HCT116 (cell line): Measurements from ENCODE around the gene HAUS6. TPM values are rescaled to one million over a fixed set of nuclear protein-coding genes. Genes with fewer than 3 reads are reported as not detected.

Experiments
- ATAC-seq: fragments of 200-7000 bp; cut with Tn5 transposase; 2 replicates; pipeline ENCODE4 v1.9.1; 2020; ENCODE audit warnings: mild to moderate bottlenecking, moderate library complexity
- BruUV-seq: library from RNA; stranded (reverse); fragments of 400-500 nt; replicated peaks from 2 replicates; lab custom pipeline; 2021; lab: Mats Ljungman, UMichigan
- CTCF ChIA-PET: fragments of 300-600 bp; sonication (Branson Sonifier 250); formaldehyde crosslinking; loops from one replicate; lab custom pipeline; 2021; ENCODE audit warnings: antibody characterized with exemption; lab: Charles Lee
- POLR2A ChIA-PET: fragments of 300-600, 350-600 bp; sonication (Branson Sonifier 250); formaldehyde crosslinking; loops from one replicate; lab custom pipeline; 2021; ENCODE audit warnings: antibody characterized with exemption; lab: Charles Lee
- RAD21 ChIA-PET, 2 experiments: fragments of 300-600 bp; sonication (Branson Sonifier 250); formaldehyde crosslinking; loops; one replicate each; lab custom pipeline; 2023; ENCODE audit warnings: low total read pairs in 2 of 2; ENCODE audit not compliant: uncharacterized antibody in 2 of 2, unreplicated experiment in 2 of 2, low non-redundant PET in 1 of 2; lab: Charles Lee
- DNase-seq: peaks from one replicate; pipeline ENCODE4 v3.0.0-alpha.2; 2010; ENCODE audit warnings: low read depth, low spot score
- H2AFZ ChIP-seq: fragments of 200-600 bp; shearing (Covaris generic), sonication (generic); 2 replicates; pipeline ENCODE4 v1.6.1; 2017; ENCODE audit warnings: low read depth, mixed run types, mixed read lengths, antibody characterized with exemption, low read length; ENCODE audit not compliant: poor library complexity, severe bottlenecking
- H3K27ac ChIP-seq: 2 replicates; pipeline ENCODE4 v1.5.1; 2012; ENCODE audit warnings: low read depth, low read length
- H3K27me3 ChIP-seq: fragments of 200-600 bp; sonication (generic); 2 replicates; pipeline ENCODE4 v1.6.1; 2016; ENCODE audit warnings: mixed run types, low read length, mixed read lengths; ENCODE audit not compliant: insufficient read depth
- H3K36me3 ChIP-seq, 2 experiments: fragments of 200-500 bp in 1 of 2; fragments of 200-600 bp in 1 of 2; sonication (Bioruptor generic) in 1 of 2; sonication (generic) in 1 of 2; 2 replicates each; pipeline versions ENCODE4 v1.5.1 to v1.6.1; 2014 to 2016; ENCODE audit warnings: low read length in 2 of 2, inconsistent platforms in 1 of 2, mixed read lengths in 1 of 2, mixed run types in 1 of 2; ENCODE audit not compliant: insufficient read depth in 2 of 2, control insufficient read depth in 1 of 2
- H3K4me1 ChIP-seq, 2 experiments: fragments of 200-600 bp in 1 of 2; sonication (generic) in 1 of 2; 2 replicates each; pipeline versions ENCODE4 v1.5.1 to v1.6.1; 2012 to 2017; ENCODE audit warnings: low read length in 2 of 2, inconsistent platforms in 1 of 2, mild to moderate bottlenecking in 1 of 2, mixed read lengths in 1 of 2, mixed run types in 1 of 2, moderate library complexity in 1 of 2; ENCODE audit not compliant: insufficient read depth in 2 of 2, control insufficient read depth in 1 of 2
- H3K4me2 ChIP-seq: fragments of 200-600 bp; sonication (generic); 2 replicates; pipeline ENCODE4 v1.6.1; 2017; ENCODE audit warnings: mixed run types, low read length, mixed read lengths
- H3K4me3 ChIP-seq, 2 experiments: fragments of 200-600 bp in 1 of 2; sonication (generic) in 1 of 2; replicated peaks in 1 of 2; 2 replicates each; pipeline ENCODE4 v1.5.1; 2011 to 2016; ENCODE audit warnings: low read length in 2 of 2, control low read depth in 1 of 2, low read depth in 1 of 2, mild to moderate bottlenecking in 1 of 2, mixed read lengths in 1 of 2, mixed run types in 1 of 2
- H3K79me2 ChIP-seq: fragments of 200-600 bp; sonication (generic); 2 replicates; pipeline ENCODE4 v1.6.1; 2017; ENCODE audit warnings: mild to moderate bottlenecking, mixed run types, low read length, moderate library complexity, mixed read lengths; ENCODE audit not compliant: insufficient read depth
- H3K9ac ChIP-seq: fragments of 200-600 bp; sonication (generic); 2 replicates; pipeline ENCODE4 v1.6.1; 2016; ENCODE audit warnings: low read length, mixed read lengths
- H3K9me2 ChIP-seq: fragments of 200-600 bp; sonication (generic), shearing (Covaris generic); 2 replicates; pipeline ENCODE4 v1.6.1; 2017; ENCODE audit warnings: mixed run types, mild to moderate bottlenecking, moderate library complexity; ENCODE audit not compliant: insufficient read depth
- H3K9me3 ChIP-seq, 2 experiments: fragments of 200-500 bp in 1 of 2; fragments of 200-600 bp in 1 of 2; sonication (Bioruptor generic) in 1 of 2; sonication (generic) in 1 of 2; 2 replicates each; pipeline ENCODE4 v1.6.1; 2014 to 2017; ENCODE audit warnings: low read length in 2 of 2, mixed read lengths in 2 of 2, inconsistent platforms in 1 of 2, low read depth in 1 of 2, mild to moderate bottlenecking in 1 of 2, mixed run types in 1 of 2, moderate library complexity in 1 of 2; ENCODE audit not compliant: control insufficient read depth in 1 of 2, insufficient read depth in 1 of 2
- H4K20me1 ChIP-seq: fragments of 200-600 bp; sonication (generic), shearing (Covaris generic); 2 replicates; pipeline ENCODE4 v1.6.1; 2017; ENCODE audit warnings: mixed run types, mild to moderate bottlenecking, moderate library complexity; ENCODE audit not compliant: insufficient read depth
- ATF3 ChIP-seq: IDR thresholded peaks from 2 replicates; pipeline ENCODE4 v1.6.1; 2012
- CBX3 ChIP-seq: IDR thresholded peaks from 2 replicates; pipeline ENCODE4 v1.6.1; 2012; ENCODE audit warnings: low read depth
- CTCF ChIP-seq, 3 experiments: fragments of 200-600 bp in 1 of 3; sonication (generic) in 1 of 3; IDR thresholded peaks in 2 of 3; conservative IDR thresholded peaks in 1 of 3; 2 replicates each; pipeline ENCODE4 v1.5.1; 2012 to 2017; ENCODE audit warnings: low read depth in 2 of 3, low read length in 2 of 3, antibody characterized with exemption in 1 of 3, borderline replicate concordance in 1 of 3, control low read depth in 1 of 3, mild to moderate bottlenecking in 1 of 3, mixed read lengths in 1 of 3, mixed run types in 1 of 3, moderate library complexity in 1 of 3; ENCODE audit not compliant: insufficient read depth in 1 of 3
- EGR1 ChIP-seq: IDR thresholded peaks from 2 replicates; pipeline ENCODE4 v1.6.1; 2012; ENCODE audit warnings: low read depth
- EZH2 ChIP-seq: fragments of 200-600 bp; sonication (generic); IDR thresholded peaks from 2 replicates; pipeline ENCODE4 v1.6.1; 2017; ENCODE audit warnings: antibody characterized with exemption, mixed run types
- EZH2phosphoT487 ChIP-seq: fragments of 200-600 bp; IDR thresholded peaks from 2 replicates; pipeline ENCODE4 v1.6.1; 2018; ENCODE audit warnings: antibody characterized with exemption, borderline replicate concordance
- FOSL1 ChIP-seq: IDR thresholded peaks from 2 replicates; pipeline ENCODE4 v1.6.1; 2012; ENCODE audit warnings: low read depth
- POLR2A ChIP-seq: IDR thresholded peaks from 2 replicates; pipeline ENCODE4 v1.7.0; 2011; ENCODE audit warnings: borderline replicate concordance; ENCODE audit not compliant: insufficient read depth, insufficient read length; ENCODE audit errors: extremely low read depth
- REST ChIP-seq: IDR thresholded peaks from 2 replicates; pipeline ENCODE4 v1.6.1; 2012; ENCODE audit warnings: low read depth
- SIN3A ChIP-seq: IDR thresholded peaks from 2 replicates; pipeline ENCODE4 v1.6.1; 2012; ENCODE audit warnings: low read depth
- SP1 ChIP-seq: IDR thresholded peaks from 2 replicates; pipeline ENCODE4 v1.6.1; 2012; ENCODE audit warnings: low read depth
- SRF ChIP-seq: IDR thresholded peaks from 2 replicates; pipeline ENCODE4 v1.6.1; 2012; ENCODE audit warnings: low read depth
- YY1 ChIP-seq: IDR thresholded peaks from 2 replicates; pipeline ENCODE4 v1.6.1; 2011; ENCODE audit warnings: low read length, low read depth, moderate library complexity, mild to moderate bottlenecking; ENCODE audit not compliant: insufficient replicate concordance; ENCODE audit errors: extremely low read depth
- ZBTB33 ChIP-seq: IDR thresholded peaks from 2 replicates; pipeline ENCODE4 v1.6.1; 2011; ENCODE audit warnings: mild to moderate bottlenecking, low read length, moderate library complexity; ENCODE audit not compliant: insufficient replicate concordance; ENCODE audit errors: extremely low read depth
- ZFX ChIP-seq: fragments of 450-650 bp; IDR thresholded peaks from 2 replicates; pipeline ENCODE4 v1.6.1; 2017
- intact Hi-C: fragments of 100-400 bp; cut with micrococcal nuclease; formaldehyde crosslinking; loops from 2 replicates; pipeline ENCODE4 v1.10.0; 2022
- total RNA-seq: library from RNA; stranded (reverse); gene quantifications from one replicate; pipeline ENCODE4 v1.2.1, GENCODE V29; 2021; ENCODE audit not compliant: unreplicated experiment

Gene HAUS6
- total RNA-seq, 1 experiment from 2014 or later: 28.8 TPM

GRCh38 chr9:19049917-19050636 is 52.6 kb downstream of the HAUS6 start:
- Histone ChIP-seq H3K4me2 (peak overlapping the region; percentile 93), H3K27me3 (no peaks in the 10 kb centered on the region), H3K9me2 (no peaks in the 10 kb centered on the region), H3K27ac (peak overlapping the region; percentile 60), H3K9me3 (no peaks in the 10 kb centered on the region), H3K9ac (peak overlapping the region; percentile 71), H4K20me1 (no peaks in the 10 kb centered on the region), H3K4me3 (peak overlapping the region; percentile 71 to 88), H3K79me2 (peaks cover 14% of the 10 kb centered on the region), H2AFZ (no peak overlapping the region), H3K4me1 (peaks cover 6 to 21% of the 10 kb centered on the region in 2 experiments; a peak in 3 of 4 replicates), H3K36me3 (no peaks in the 10 kb centered on the region)
- TF ChIP-seq CBX3 (no peak), ATF3 (no peak), YY1 (no peak), SP1 (no peak), SIN3A (no peak), EGR1 (no peak), EZH2 (no peak), POLR2A (no peak), REST (no peak), EZH2phosphoT487 (no peak), FOSL1 (no peak), SRF (no peak), CTCF (IDR thresholded peaks at IDR 0.05 in 2 of 3, conservative IDR thresholded peaks at IDR 0.05 in 1 of 3; ENCODE audit: borderline replicate concordance in 1 of 3, insufficient read depth in 1 of 3, low read depth in 2 of 3, low read length in 2 of 3) (no peak), ZFX (no peak), ZBTB33 (no peak)
- intact Hi-C loops: loop anchor here (1.0 kb wide), 3 partner anchors 53 to 407 kb away; no protein-coding TSS in a partner anchor
- no peak for DNase-seq
- RAD21 ChIA-PET: interaction anchor here in 1 of 2 experiments (0.6 kb wide), 1 partner anchor 403 kb away, joined by 3 read pairs; no protein-coding TSS in a partner anchor
- POLR2A ChIA-PET: no interaction called here
- no peak for ATAC-seq
- CTCF ChIA-PET: interaction anchor here (1.6 kb wide), 1 partner anchor 415 kb away, joined by 7 read pairs; no protein-coding TSS in a partner anchor
- TSS peak; percentile 66 for BruUV-seq
